ENCODE results near the gene RAD17. TPM values are rescaled to one million over a fixed set of nuclear protein-coding genes. Genes with fewer than 3 reads are reported as not detected.
"Not testable (repeated sequence)": the region's sequence is repeated elsewhere in the genome, so short reads cannot be mapped to it uniquely, and the experiment has no call there.

Gene RAD17
- total and polyA plus RNA-seq, 2 experiments from 2014 or later, result 15.8 to 21.7 TPM

- Histone ChIP-seq H4K20me1 (ENCODE audit: insufficient read depth) (no peaks in the 10 kb centered on the region), H3K79me2 (ENCODE audit: insufficient read depth) (no peaks in the 10 kb centered on the region), H3K27me3 (replicated peaks; ENCODE audit: insufficient read depth) (no peaks in the 10 kb centered on the region), H3K9me3 (ENCODE audit: low read depth) (no peaks in the 10 kb centered on the region), H3F3A (ENCODE audit: insufficient read depth) (peaks cover 4% of the 10 kb centered on the region; the same call in 1 of the 2 replicates), H2AFZ (peak overlapping the region; percentile 95), H3K4me3 (peak overlapping the region; percentile 75), H3K9me2 (ENCODE audit: insufficient read depth) (no peaks in the 10 kb centered on the region), H3K27ac (no peak overlapping the region), H3K4me2 (ENCODE audit: unreplicated experiment) (peak overlapping the region; percentile 78), H3K9ac (peak overlapping the region; percentile 69), H3K4me1 (ENCODE audit: insufficient read depth) (0 out of 2 replicates have a peak, but pooled peaks cover 3% of the 10 kb centered on the region), H3K36me3 (ENCODE audit: low read depth) (no peaks in the 10 kb centered on the region)
- in situ Hi-C loops (cut with MboI), result no loop called here
- no peak for TF ChIP-seq EZH2 (IDR thresholded peaks at IDR 0.05; ENCODE audit: insufficient read depth, poor library complexity, severe bottlenecking)
- TF ChIP-seq EZH2phosphoT487 (IDR thresholded peaks at IDR 0.05; ENCODE audit: insufficient read depth, low read depth), result no peak
- peak; percentile 18 for DNase-seq
- WGBS, 2 experiments (ENCODE audit: low coverage in 1 of 2, low lambda C conversion rate in 2 of 2, missing lambda C conversion rate in 2 of 2), result 66 to 67% methylated on average over 11 of the region's 11 CpGs
Observed at GRCh38 chr5:69331528-69332445, 37.8 kb upstream of the RAD17 start.

- DNase-seq; H2AFZ ChIP-seq; H3K27me3 ChIP-seq (replicated peaks; ENCODE audit: insufficient read depth); in situ Hi-C loops (cut with MboI); H3K36me3 ChIP-seq (ENCODE audit: low read depth); H3K27ac ChIP-seq; H4K20me1 ChIP-seq (ENCODE audit: insufficient read depth); H3K4me1 ChIP-seq (ENCODE audit: insufficient read depth); H3K4me2 ChIP-seq (ENCODE audit: unreplicated experiment); H3K9me3 ChIP-seq (ENCODE audit: low read depth); H3K4me3 ChIP-seq; H3K9ac ChIP-seq; H3K9me2 ChIP-seq (ENCODE audit: insufficient read depth); H3F3A ChIP-seq (ENCODE audit: insufficient read depth); H3K79me2 ChIP-seq (ENCODE audit: insufficient read depth): not testable (repeated sequence)
- WGBS, 2 experiments (ENCODE audit: low coverage in 1 of 2, low lambda C conversion rate in 2 of 2, missing lambda C conversion rate in 2 of 2), result 92 to 93% methylated on average over 25 of the region's 25 CpGs
Observed at GRCh38 chr5:69333668-69334315, 35.8 kb upstream of the RAD17 start.

GRCh38 chr5:69334793-69335268 lies 34.8 kb upstream of the RAD17 start:
- WGBS, 2 experiments (ENCODE audit: low coverage in 1 of 2, low lambda C conversion rate in 2 of 2, missing lambda C conversion rate in 2 of 2), result 12 to 19% methylated on average over 16 to 18 of the region's 18 CpGs
- no peak overlapping the region for H3K4me2 ChIP-seq (ENCODE audit: unreplicated experiment)

GRCh38 chr5:69335341-69335935 lies 34.2 kb upstream of the RAD17 start:
- Histone ChIP-seq H3K9ac (no peak overlapping the region), H3F3A (ENCODE audit: insufficient read depth) (peaks cover 4% of the 10 kb centered on the region; the same call in 1 of the 2 replicates), H3K79me2 (ENCODE audit: insufficient read depth) (no peaks in the 10 kb centered on the region), H3K36me3 (ENCODE audit: low read depth) (no peaks in the 10 kb centered on the region), H4K20me1 (ENCODE audit: insufficient read depth) (no peaks in the 10 kb centered on the region), H3K27ac (no peak overlapping the region), H3K4me3 (no peak overlapping the region), H3K4me2 (ENCODE audit: unreplicated experiment) (no peak overlapping the region), H3K9me3 (ENCODE audit: low read depth) (no peaks in the 10 kb centered on the region), H3K9me2 (ENCODE audit: insufficient read depth) (no peaks in the 10 kb centered on the region), H3K4me1 (ENCODE audit: insufficient read depth) (0 out of 2 replicates have a peak, but pooled peaks cover 3% of the 10 kb centered on the region), H3K27me3 (replicated peaks; ENCODE audit: insufficient read depth) (no peaks in the 10 kb centered on the region), H2AFZ (peak overlapping the region; percentile 83; the same call in 1 of the 2 replicates)
- WGBS, 2 experiments (ENCODE audit: low coverage in 1 of 2, low lambda C conversion rate in 2 of 2, missing lambda C conversion rate in 2 of 2), result 86 to 89% methylated on average over 7 of the region's 7 CpGs
- peak; percentile 36 for DNase-seq
- TF ChIP-seq EZH2phosphoT487 (IDR thresholded peaks at IDR 0.05; ENCODE audit: insufficient read depth, low read depth) (no peak), EZH2 (IDR thresholded peaks at IDR 0.05; ENCODE audit: insufficient read depth, poor library complexity, severe bottlenecking) (no peak)
- in situ Hi-C loops (cut with MboI), result no loop called here

More at GRCh38 chr5:69334793-69335268, 34.8 kb upstream of the RAD17 start:
- H3K27ac ChIP-seq, result no peak overlapping the region
- H4K20me1 ChIP-seq (ENCODE audit: insufficient read depth), result no peaks in the 10 kb centered on the region
- H3K9me2 ChIP-seq (ENCODE audit: insufficient read depth), result no peaks in the 10 kb centered on the region
- H3K79me2 ChIP-seq (ENCODE audit: insufficient read depth), result no peaks in the 10 kb centered on the region
- H3K9ac ChIP-seq, result no peak overlapping the region
- H3K4me3 ChIP-seq, result no peak overlapping the region
- peak; percentile 91 for DNase-seq
- TF ChIP-seq EZH2 (IDR thresholded peaks at IDR 0.05; ENCODE audit: insufficient read depth, poor library complexity, severe bottlenecking) (no peak), EZH2phosphoT487 (IDR thresholded peaks at IDR 0.05; ENCODE audit: insufficient read depth, low read depth) (no peak)
- no peaks in the 10 kb centered on the region for H3K36me3 ChIP-seq (ENCODE audit: low read depth)
- H2AFZ ChIP-seq, result peak overlapping the region; percentile 83
- in situ Hi-C loops (cut with MboI), result no loop called here
- 0 out of 2 replicates have a peak, but pooled peaks cover 3% of the 10 kb centered on the region for H3K4me1 ChIP-seq (ENCODE audit: insufficient read depth)
- no peaks in the 10 kb centered on the region for H3K9me3 ChIP-seq (ENCODE audit: low read depth)
- H3K27me3 ChIP-seq (replicated peaks; ENCODE audit: insufficient read depth), result no peaks in the 10 kb centered on the region
- H3F3A ChIP-seq (ENCODE audit: insufficient read depth), result peaks cover 4% of the 10 kb centered on the region; the same call in 1 of the 2 replicates

All from GM23248 (cell line).